ENCODE data around the gene ZNF607.

DNA sequence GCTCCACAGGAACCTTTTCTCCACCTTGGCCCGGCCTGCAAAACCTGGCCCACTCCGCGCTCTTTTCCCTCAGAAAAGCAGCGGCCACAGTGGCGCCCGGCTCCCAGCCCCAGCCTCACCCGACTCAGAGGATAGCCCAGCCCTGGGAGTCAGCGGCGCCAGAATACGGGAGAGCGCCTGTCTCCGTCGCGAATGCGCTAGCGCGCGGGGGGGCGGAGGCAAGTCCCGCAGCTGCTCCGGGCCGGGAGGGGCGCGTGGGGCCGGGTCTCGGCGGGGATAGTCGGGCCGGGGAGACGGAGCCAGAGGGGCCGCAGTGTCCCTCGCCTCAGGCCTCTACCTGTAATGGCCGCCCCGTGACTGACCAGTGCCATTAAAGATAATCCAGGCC lies 64.3 kb downstream of the ZNF607 start, which contains the start of gene ZFP30:
- TF ChIP-seq, protein P1, sequence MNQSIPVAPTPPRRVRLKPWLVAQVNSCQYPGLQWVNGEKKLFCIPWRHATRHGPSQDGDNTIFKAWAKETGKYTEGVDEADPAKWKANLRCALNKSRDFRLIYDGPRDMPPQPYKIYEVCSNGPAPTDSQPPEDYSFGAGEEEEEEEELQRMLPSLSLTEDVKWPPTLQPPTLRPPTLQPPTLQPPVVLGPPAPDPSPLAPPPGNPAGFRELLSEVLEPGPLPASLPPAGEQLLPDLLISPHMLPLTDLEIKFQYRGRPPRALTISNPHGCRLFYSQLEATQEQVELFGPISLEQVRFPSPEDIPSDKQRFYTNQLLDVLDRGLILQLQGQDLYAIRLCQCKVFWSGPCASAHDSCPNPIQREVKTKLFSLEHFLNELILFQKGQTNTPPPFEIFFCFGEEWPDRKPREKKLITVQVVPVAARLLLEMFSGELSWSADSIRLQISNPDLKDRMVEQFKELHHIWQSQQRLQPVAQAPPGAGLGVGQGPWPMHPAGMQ (IDR thresholded peaks at IDR 0.05; ENCODE audit: borderline replicate concordance), result no peak
- TF ChIP-seq GABPA (IDR thresholded peaks at IDR 0.05; ENCODE audit: low read depth), result no peak
